Skeletal muscle cell (primary cell): ENCODE data around the gene UNCX.

Experiments used
- DNase-seq: peaks from one replicate; pipeline ENCODE4 v3.0.0-alpha.2; 2010; ENCODE audit warnings: low read depth
- H3K4me3 ChIP-seq: 2 replicates; pipeline ENCODE4 v1.5.1; 2011; ENCODE audit warnings: low read depth, mild to moderate bottlenecking, control low read depth, low read length, moderate library complexity

Gene UNCX

GRCh38 chr7:1241603-1242255 is 9.1 kb downstream of the UNCX start:
- H3K4me3 ChIP-seq = no peak overlapping the region
- DNase-seq = no peak

- H3K4me3 ChIP-seq = no peak overlapping the region
- DNase-seq = no peak
Measured at GRCh38 chr7:1242256-1242605, 9.6 kb downstream of the UNCX start.

- no peak for DNase-seq
Measured at GRCh38 chr7:1242606-1243289, 10.1 kb downstream of the UNCX start.

GRCh38 chr7:1243290-1243963 is 10.8 kb downstream of the UNCX start:
- no peak overlapping the region for H3K4me3 ChIP-seq
- no peak for DNase-seq

More at GRCh38 chr7:1242606-1243289, 10.1 kb downstream of the UNCX start:
- no peak overlapping the region for H3K4me3 ChIP-seq

- H3K4me3 ChIP-seq = no peak overlapping the region
- DNase-seq = no peak
Measured at GRCh38 chr7:1243964-1244416, 11.3 kb downstream of the UNCX start.

GRCh38 chr7:1244700-1245523 is 12.2 kb downstream of the UNCX start:
- DNase-seq = no peak
- no peak overlapping the region for H3K4me3 ChIP-seq

GRCh38 chr7:1245524-1246050 is 12.9 kb downstream of the UNCX start:
- no peak for DNase-seq
- H3K4me3 ChIP-seq = no peak overlapping the region

- DNase-seq = no peak
- no peak overlapping the region for H3K4me3 ChIP-seq
Measured at GRCh38 chr7:1246160-1246870, 13.6 kb downstream of the UNCX start.

- H3K4me3 ChIP-seq = no peak overlapping the region
- no peak for DNase-seq
Measured at GRCh38 chr7:1246871-1247526, 14.3 kb downstream of the UNCX start.

- H3K4me3 ChIP-seq = no peak overlapping the region
- DNase-seq = no peak
Measured at GRCh38 chr7:1247527-1248041, 14.9 kb downstream of the UNCX start.

- no peak overlapping the region for H3K4me3 ChIP-seq
- DNase-seq = no peak
Measured at GRCh38 chr7:1248143-1248915, 15.7 kb downstream of the UNCX start.

GRCh38 chr7:1248916-1249581 is 16.4 kb downstream of the UNCX start:
- no peak overlapping the region for H3K4me3 ChIP-seq
- no peak for DNase-seq

- DNase-seq = no peak
- no peak overlapping the region for H3K4me3 ChIP-seq
Measured at GRCh38 chr7:1249731-1250130, 17.1 kb downstream of the UNCX start.

- DNase-seq = no peak
- H3K4me3 ChIP-seq = no peak overlapping the region
Measured at GRCh38 chr7:1250901-1251300, 18.2 kb downstream of the UNCX start.

- no peak overlapping the region for H3K4me3 ChIP-seq
- DNase-seq = no peak
Measured at GRCh38 chr7:1251796-1252539, 19.3 kb downstream of the UNCX start.

- DNase-seq = no peak
- H3K4me3 ChIP-seq = no peak overlapping the region
Measured at GRCh38 chr7:1252540-1253090, 19.9 kb downstream of the UNCX start.
